BE2C (cell line): Measurements from ENCODE around the gene COG2. TPM values are rescaled to one million over a fixed set of nuclear protein-coding genes. Genes with fewer than 3 reads are reported as not detected.

Source experiments
- DNase-seq: peaks from one replicate; pipeline ENCODE4 v3.0.0-alpha.2; 2020
- H3K27me3 ChIP-seq: fragments of 250-450 bp; sonication (Bioruptor Pico); 2 replicates; pipeline ENCODE4 v1.5.1; 2020; ENCODE audit warnings: mild to moderate bottlenecking
- H3K36me3 ChIP-seq: fragments of 250-450 bp; sonication (Bioruptor Pico); 2 replicates; pipeline ENCODE4 v1.5.1; 2020; ENCODE audit warnings: mild to moderate bottlenecking
- H3K4me1 ChIP-seq: fragments of 250-450 bp; sonication (Bioruptor Pico); 2 replicates; pipeline ENCODE4 v1.5.1; 2020
- H3K4me3 ChIP-seq: 2 replicates; pipeline ENCODE4 v1.5.1; 2011; ENCODE audit warnings: low read depth, low read length
- H3K9me3 ChIP-seq: fragments of 250-450 bp; sonication (Bioruptor Pico); 2 replicates; pipeline ENCODE4 v1.5.1; 2020
- polyA plus RNA-seq: library from polyadenylated mRNA; unstranded; fragments of >200 nt; gene quantifications from one replicate; pipeline ENCODE4 v1.2.1, GENCODE V29; 2012; ENCODE audit warnings: low read depth, missing spikeins; ENCODE audit not compliant: insufficient read length, insufficient read depth
- TF ChIP-seq, protein P1 (sequence below): IDR thresholded peaks from 2 replicates; pipeline ENCODE4 v1.5.1; 2012; ENCODE audit warnings: mild to moderate bottlenecking, low read depth, low read length

The COG2 gene
- polyA plus RNA-seq: 27.8 TPM

GRCh38 chr1:230642263-230642959, at the start of gene COG2:
COG2 (plus strand) TSS chr1:230642481; CDS start chr1:230642607, 126 bp downstream.
- peak; percentile 97 for DNase-seq
- H3K36me3 ChIP-seq: no peaks in the 10 kb centered on the region
- peaks cover 18% of the 10 kb centered on the region for H3K27me3 ChIP-seq
- peak within 1 kb of the TSS; percentile 98 for H3K4me3 ChIP-seq
- H3K4me1 ChIP-seq: 0 out of 2 replicates have a peak, but pooled peaks cover 4% of the 10 kb centered on the region
- TF ChIP-seq, protein P1, sequence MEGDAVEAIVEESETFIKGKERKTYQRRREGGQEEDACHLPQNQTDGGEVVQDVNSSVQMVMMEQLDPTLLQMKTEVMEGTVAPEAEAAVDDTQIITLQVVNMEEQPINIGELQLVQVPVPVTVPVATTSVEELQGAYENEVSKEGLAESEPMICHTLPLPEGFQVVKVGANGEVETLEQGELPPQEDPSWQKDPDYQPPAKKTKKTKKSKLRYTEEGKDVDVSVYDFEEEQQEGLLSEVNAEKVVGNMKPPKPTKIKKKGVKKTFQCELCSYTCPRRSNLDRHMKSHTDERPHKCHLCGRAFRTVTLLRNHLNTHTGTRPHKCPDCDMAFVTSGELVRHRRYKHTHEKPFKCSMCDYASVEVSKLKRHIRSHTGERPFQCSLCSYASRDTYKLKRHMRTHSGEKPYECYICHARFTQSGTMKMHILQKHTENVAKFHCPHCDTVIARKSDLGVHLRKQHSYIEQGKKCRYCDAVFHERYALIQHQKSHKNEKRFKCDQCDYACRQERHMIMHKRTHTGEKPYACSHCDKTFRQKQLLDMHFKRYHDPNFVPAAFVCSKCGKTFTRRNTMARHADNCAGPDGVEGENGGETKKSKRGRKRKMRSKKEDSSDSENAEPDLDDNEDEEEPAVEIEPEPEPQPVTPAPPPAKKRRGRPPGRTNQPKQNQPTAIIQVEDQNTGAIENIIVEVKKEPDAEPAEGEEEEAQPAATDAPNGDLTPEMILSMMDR: peak; percentile 82
- H3K9me3 ChIP-seq: no peaks in the 10 kb centered on the region

GRCh38 chr1:230592848-230593414, 49.4 kb upstream of the COG2 start:
- Histone ChIP-seq H3K9me3 (no peaks in the 10 kb centered on the region), H3K36me3 (no peaks in the 10 kb centered on the region), H3K4me1 (peaks cover 4% of the 10 kb centered on the region), H3K4me3 (no peak overlapping the region), H3K27me3 (no peaks in the 10 kb centered on the region)
- DNase-seq: no peak
- TF ChIP-seq, protein P1: no peak

- H3K9me3 ChIP-seq: no peaks in the 10 kb centered on the region
- H3K4me1 ChIP-seq: peaks cover 4% of the 10 kb centered on the region
- H3K4me3 ChIP-seq: no peak overlapping the region
- TF ChIP-seq, protein P1: no peak
- H3K36me3 ChIP-seq: no peaks in the 10 kb centered on the region
- DNase-seq: no peak
- no peaks in the 10 kb centered on the region for H3K27me3 ChIP-seq
Observed at GRCh38 chr1:230594214-230594773, 48.0 kb upstream of the COG2 start.

- no peak for DNase-seq
- Histone ChIP-seq H3K9me3 (no peaks in the 10 kb centered on the region), H3K4me3 (no peak overlapping the region), H3K27me3 (no peaks in the 10 kb centered on the region), H3K4me1 (peaks cover 4% of the 10 kb centered on the region), H3K36me3 (no peaks in the 10 kb centered on the region)
- TF ChIP-seq, protein P1: no peak
Observed at GRCh38 chr1:230595181-230595580, 47.1 kb upstream of the COG2 start.

DNA sequence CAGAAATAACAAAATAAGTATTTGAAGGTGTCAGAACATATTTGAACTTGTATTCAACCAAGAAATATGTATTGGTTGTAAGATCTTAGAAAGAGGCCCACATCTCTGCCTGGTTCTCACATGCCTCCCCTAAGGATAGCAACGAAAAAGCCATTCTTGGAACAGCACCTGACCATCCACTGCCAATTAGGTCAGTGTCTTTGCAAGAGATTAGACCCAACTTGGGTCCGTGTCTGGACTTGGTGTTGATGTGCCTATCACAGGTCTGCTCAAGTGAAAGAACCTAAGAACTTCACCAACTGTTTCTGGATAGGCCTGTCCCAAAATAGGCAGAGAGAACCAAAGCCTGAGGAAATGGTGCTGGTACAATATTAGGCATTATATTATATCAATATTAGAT, 46.0 kb upstream of the COG2 start:
- no peaks in the 10 kb centered on the region for H3K36me3 ChIP-seq

More for the DNA sequence above, 46.0 kb upstream of the COG2 start:
- Histone ChIP-seq H3K27me3 (no peaks in the 10 kb centered on the region), H3K4me1 (peaks cover 4% of the 10 kb centered on the region), H3K9me3 (no peaks in the 10 kb centered on the region), H3K4me3 (no peak overlapping the region)
- TF ChIP-seq, protein P1: no peak
- DNase-seq: no peak
